HCT116 (cell line): ENCODE measurements around the gene ADK. TPM values are rescaled to one million over a fixed set of nuclear protein-coding genes. Genes with fewer than 3 reads are reported as not detected.

ENCODE experiments used
- ATAC-seq: fragments of 200-7000 bp; cut with Tn5 transposase; 2 replicates; pipeline ENCODE4 v1.9.1; 2020; ENCODE audit warnings: mild to moderate bottlenecking, moderate library complexity
- BruUV-seq: library from RNA; stranded (reverse); fragments of 400-500 nt; replicated peaks from 2 replicates; lab custom pipeline; 2021; lab: Mats Ljungman, UMichigan
- CTCF ChIA-PET: fragments of 300-600 bp; sonication (Branson Sonifier 250); formaldehyde crosslinking; loops from one replicate; lab custom pipeline; 2021; ENCODE audit warnings: antibody characterized with exemption; lab: Charles Lee
- POLR2A ChIA-PET: fragments of 300-600, 350-600 bp; sonication (Branson Sonifier 250); formaldehyde crosslinking; loops from one replicate; lab custom pipeline; 2021; ENCODE audit warnings: antibody characterized with exemption; lab: Charles Lee
- RAD21 ChIA-PET, 2 experiments: fragments of 300-600 bp; sonication (Branson Sonifier 250); formaldehyde crosslinking; loops; one replicate each; lab custom pipeline; 2023; ENCODE audit warnings: low total read pairs in 2 of 2; ENCODE audit not compliant: uncharacterized antibody in 2 of 2, unreplicated experiment in 2 of 2, low non-redundant PET in 1 of 2; lab: Charles Lee
- DNase-seq: peaks from one replicate; pipeline ENCODE4 v3.0.0-alpha.2; 2010; ENCODE audit warnings: low read depth, low spot score
- H2AFZ ChIP-seq: fragments of 200-600 bp; shearing (Covaris generic), sonication (generic); 2 replicates; pipeline ENCODE4 v1.6.1; 2017; ENCODE audit warnings: low read depth, mixed run types, mixed read lengths, antibody characterized with exemption, low read length; ENCODE audit not compliant: poor library complexity, severe bottlenecking
- H3K27ac ChIP-seq: 2 replicates; pipeline ENCODE4 v1.5.1; 2012; ENCODE audit warnings: low read depth, low read length
- H3K27me3 ChIP-seq: fragments of 200-600 bp; sonication (generic); 2 replicates; pipeline ENCODE4 v1.6.1; 2016; ENCODE audit warnings: mixed run types, low read length, mixed read lengths; ENCODE audit not compliant: insufficient read depth
- H3K36me3 ChIP-seq, 2 experiments: fragments of 200-500 bp in 1 of 2; fragments of 200-600 bp in 1 of 2; sonication (Bioruptor generic) in 1 of 2; sonication (generic) in 1 of 2; 2 replicates each; pipeline versions ENCODE4 v1.5.1 to v1.6.1; 2014 to 2016; ENCODE audit warnings: low read length in 2 of 2, inconsistent platforms in 1 of 2, mixed read lengths in 1 of 2, mixed run types in 1 of 2; ENCODE audit not compliant: insufficient read depth in 2 of 2, control insufficient read depth in 1 of 2
- H3K4me1 ChIP-seq, 2 experiments: fragments of 200-600 bp in 1 of 2; sonication (generic) in 1 of 2; 2 replicates each; pipeline versions ENCODE4 v1.5.1 to v1.6.1; 2012 to 2017; ENCODE audit warnings: low read length in 2 of 2, inconsistent platforms in 1 of 2, mild to moderate bottlenecking in 1 of 2, mixed read lengths in 1 of 2, mixed run types in 1 of 2, moderate library complexity in 1 of 2; ENCODE audit not compliant: insufficient read depth in 2 of 2, control insufficient read depth in 1 of 2
- H3K4me2 ChIP-seq: fragments of 200-600 bp; sonication (generic); 2 replicates; pipeline ENCODE4 v1.6.1; 2017; ENCODE audit warnings: mixed run types, low read length, mixed read lengths
- H3K4me3 ChIP-seq, 2 experiments: fragments of 200-600 bp in 1 of 2; sonication (generic) in 1 of 2; replicated peaks in 1 of 2; 2 replicates each; pipeline ENCODE4 v1.5.1; 2011 to 2016; ENCODE audit warnings: low read length in 2 of 2, control low read depth in 1 of 2, low read depth in 1 of 2, mild to moderate bottlenecking in 1 of 2, mixed read lengths in 1 of 2, mixed run types in 1 of 2
- H3K79me2 ChIP-seq: fragments of 200-600 bp; sonication (generic); 2 replicates; pipeline ENCODE4 v1.6.1; 2017; ENCODE audit warnings: mild to moderate bottlenecking, mixed run types, low read length, moderate library complexity, mixed read lengths; ENCODE audit not compliant: insufficient read depth
- H3K9ac ChIP-seq: fragments of 200-600 bp; sonication (generic); 2 replicates; pipeline ENCODE4 v1.6.1; 2016; ENCODE audit warnings: low read length, mixed read lengths
- H3K9me2 ChIP-seq: fragments of 200-600 bp; sonication (generic), shearing (Covaris generic); 2 replicates; pipeline ENCODE4 v1.6.1; 2017; ENCODE audit warnings: mixed run types, mild to moderate bottlenecking, moderate library complexity; ENCODE audit not compliant: insufficient read depth
- H3K9me3 ChIP-seq, 2 experiments: fragments of 200-500 bp in 1 of 2; fragments of 200-600 bp in 1 of 2; sonication (Bioruptor generic) in 1 of 2; sonication (generic) in 1 of 2; 2 replicates each; pipeline ENCODE4 v1.6.1; 2014 to 2017; ENCODE audit warnings: low read length in 2 of 2, mixed read lengths in 2 of 2, inconsistent platforms in 1 of 2, low read depth in 1 of 2, mild to moderate bottlenecking in 1 of 2, mixed run types in 1 of 2, moderate library complexity in 1 of 2; ENCODE audit not compliant: control insufficient read depth in 1 of 2, insufficient read depth in 1 of 2
- H4K20me1 ChIP-seq: fragments of 200-600 bp; sonication (generic), shearing (Covaris generic); 2 replicates; pipeline ENCODE4 v1.6.1; 2017; ENCODE audit warnings: mixed run types, mild to moderate bottlenecking, moderate library complexity; ENCODE audit not compliant: insufficient read depth
- CBX3 ChIP-seq: IDR thresholded peaks from 2 replicates; pipeline ENCODE4 v1.6.1; 2012; ENCODE audit warnings: low read depth
- CEBPB ChIP-seq: IDR thresholded peaks from 2 replicates; pipeline ENCODE4 v1.6.1; 2012; ENCODE audit warnings: low read depth
- EGR1 ChIP-seq: IDR thresholded peaks from 2 replicates; pipeline ENCODE4 v1.6.1; 2012; ENCODE audit warnings: low read depth
- ELF1 ChIP-seq: IDR thresholded peaks from 2 replicates; pipeline ENCODE4 v1.6.1; 2012; ENCODE audit warnings: low read depth, borderline replicate concordance
- EZH2phosphoT487 ChIP-seq: fragments of 200-600 bp; IDR thresholded peaks from 2 replicates; pipeline ENCODE4 v1.6.1; 2018; ENCODE audit warnings: antibody characterized with exemption, borderline replicate concordance
- JUND ChIP-seq: IDR thresholded peaks from 2 replicates; pipeline ENCODE4 v1.6.1; 2012
- POLR2A ChIP-seq: IDR thresholded peaks from 2 replicates; pipeline ENCODE4 v1.7.0; 2011; ENCODE audit warnings: borderline replicate concordance; ENCODE audit not compliant: insufficient read depth, insufficient read length; ENCODE audit errors: extremely low read depth
- POLR2AphosphoS5 ChIP-seq: IDR thresholded peaks from 2 replicates; pipeline ENCODE4 v1.6.1; 2011; ENCODE audit warnings: mild to moderate bottlenecking, low read depth, low read length, moderate library complexity
- RAD21 ChIP-seq: IDR thresholded peaks from 2 replicates; pipeline ENCODE4 v1.6.1; 2012; ENCODE audit warnings: low read depth, mild to moderate bottlenecking
- SIN3A ChIP-seq: IDR thresholded peaks from 2 replicates; pipeline ENCODE4 v1.6.1; 2012; ENCODE audit warnings: low read depth
- SP1 ChIP-seq: IDR thresholded peaks from 2 replicates; pipeline ENCODE4 v1.6.1; 2012; ENCODE audit warnings: low read depth
- SRF ChIP-seq: IDR thresholded peaks from 2 replicates; pipeline ENCODE4 v1.6.1; 2012; ENCODE audit warnings: low read depth
- YY1 ChIP-seq: IDR thresholded peaks from 2 replicates; pipeline ENCODE4 v1.6.1; 2011; ENCODE audit warnings: low read length, low read depth, moderate library complexity, mild to moderate bottlenecking; ENCODE audit not compliant: insufficient replicate concordance; ENCODE audit errors: extremely low read depth
- ZNF274 ChIP-seq: fragments of 200-500 bp; sonication (Bioruptor generic); IDR thresholded peaks from 2 replicates; pipeline ENCODE4 v1.6.1; 2014; ENCODE audit warnings: mild to moderate bottlenecking, low read depth, low read length, inconsistent platforms
- intact Hi-C: fragments of 100-400 bp; cut with micrococcal nuclease; formaldehyde crosslinking; loops from 2 replicates; pipeline ENCODE4 v1.10.0; 2022
- total RNA-seq: library from RNA; stranded (reverse); gene quantifications from one replicate; pipeline ENCODE4 v1.2.1, GENCODE V29; 2021; ENCODE audit not compliant: unreplicated experiment
- TF ChIP-seq, protein P1 (sequence below): IDR thresholded peaks from 2 replicates; pipeline ENCODE4 v1.6.1; 2012; ENCODE audit warnings: low read depth
- TF ChIP-seq, protein P2 (sequence below): IDR thresholded peaks from 2 replicates; pipeline ENCODE4 v1.6.1; 2012
- TF ChIP-seq, protein P3 (sequence below): IDR thresholded peaks from 2 replicates; pipeline ENCODE4 v1.6.1; 2012
- TF ChIP-seq, protein P4 (sequence below), 3 experiments: fragments of 200-600 bp in 1 of 3; sonication (generic) in 1 of 3; IDR thresholded peaks in 2 of 3; conservative IDR thresholded peaks in 1 of 3; 2 replicates each; pipeline ENCODE4 v1.5.1; 2012 to 2017; ENCODE audit warnings: low read depth in 2 of 3, low read length in 2 of 3, antibody characterized with exemption in 1 of 3, borderline replicate concordance in 1 of 3, control low read depth in 1 of 3, mild to moderate bottlenecking in 1 of 3, mixed read lengths in 1 of 3, mixed run types in 1 of 3, moderate library complexity in 1 of 3; ENCODE audit not compliant: insufficient read depth in 1 of 3
- TF ChIP-seq, protein P5 (sequence below): IDR thresholded peaks from 2 replicates; pipeline ENCODE4 v1.6.1; 2011; ENCODE audit warnings: mild to moderate bottlenecking, low read length, moderate library complexity; ENCODE audit not compliant: insufficient replicate concordance; ENCODE audit errors: extremely low read depth

Gene ADK
- total RNA-seq, 1 experiment from 2014 or later, result 55.0 TPM

DNA sequence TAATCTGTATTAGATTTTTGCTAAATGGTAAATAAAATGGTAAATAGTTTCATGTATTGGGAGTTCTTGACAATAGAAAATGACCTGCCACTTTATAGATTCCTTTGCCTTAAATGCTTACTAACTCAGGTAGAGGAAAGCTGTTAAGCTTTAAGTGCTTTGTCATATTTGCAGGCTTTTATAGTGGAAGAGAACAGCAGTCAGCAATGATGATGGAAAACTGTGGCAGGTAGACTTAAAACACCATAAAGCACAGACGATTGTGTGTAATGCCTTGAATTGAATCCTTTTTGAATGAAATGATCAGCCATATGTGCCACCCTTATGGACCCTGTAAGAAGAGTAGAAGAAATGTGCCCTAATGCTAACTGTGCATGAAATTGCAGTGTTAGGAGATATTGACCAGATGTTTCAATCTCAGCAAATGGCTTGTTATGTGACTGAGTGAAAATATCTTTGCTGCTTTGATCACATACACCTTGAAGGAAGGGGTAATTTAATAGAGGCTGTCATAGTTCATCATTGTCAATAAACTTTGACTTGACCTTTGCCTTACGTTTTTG, 230.4 kb downstream of the ADK start (continued):
- no peak for TF ChIP-seq SRF
- TF ChIP-seq YY1, result no peak
- no peak for TF ChIP-seq SIN3A
- TF ChIP-seq, protein P1, sequence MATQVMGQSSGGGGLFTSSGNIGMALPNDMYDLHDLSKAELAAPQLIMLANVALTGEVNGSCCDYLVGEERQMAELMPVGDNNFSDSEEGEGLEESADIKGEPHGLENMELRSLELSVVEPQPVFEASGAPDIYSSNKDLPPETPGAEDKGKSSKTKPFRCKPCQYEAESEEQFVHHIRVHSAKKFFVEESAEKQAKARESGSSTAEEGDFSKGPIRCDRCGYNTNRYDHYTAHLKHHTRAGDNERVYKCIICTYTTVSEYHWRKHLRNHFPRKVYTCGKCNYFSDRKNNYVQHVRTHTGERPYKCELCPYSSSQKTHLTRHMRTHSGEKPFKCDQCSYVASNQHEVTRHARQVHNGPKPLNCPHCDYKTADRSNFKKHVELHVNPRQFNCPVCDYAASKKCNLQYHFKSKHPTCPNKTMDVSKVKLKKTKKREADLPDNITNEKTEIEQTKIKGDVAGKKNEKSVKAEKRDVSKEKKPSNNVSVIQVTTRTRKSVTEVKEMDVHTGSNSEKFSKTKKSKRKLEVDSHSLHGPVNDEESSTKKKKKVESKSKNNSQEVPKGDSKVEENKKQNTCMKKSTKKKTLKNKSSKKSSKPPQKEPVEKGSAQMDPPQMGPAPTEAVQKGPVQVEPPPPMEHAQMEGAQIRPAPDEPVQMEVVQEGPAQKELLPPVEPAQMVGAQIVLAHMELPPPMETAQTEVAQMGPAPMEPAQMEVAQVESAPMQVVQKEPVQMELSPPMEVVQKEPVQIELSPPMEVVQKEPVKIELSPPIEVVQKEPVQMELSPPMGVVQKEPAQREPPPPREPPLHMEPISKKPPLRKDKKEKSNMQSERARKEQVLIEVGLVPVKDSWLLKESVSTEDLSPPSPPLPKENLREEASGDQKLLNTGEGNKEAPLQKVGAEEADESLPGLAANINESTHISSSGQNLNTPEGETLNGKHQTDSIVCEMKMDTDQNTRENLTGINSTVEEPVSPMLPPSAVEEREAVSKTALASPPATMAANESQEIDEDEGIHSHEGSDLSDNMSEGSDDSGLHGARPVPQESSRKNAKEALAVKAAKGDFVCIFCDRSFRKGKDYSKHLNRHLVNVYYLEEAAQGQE, result no peak
- no peak for TF ChIP-seq EGR1
- TF ChIP-seq, protein P2, sequence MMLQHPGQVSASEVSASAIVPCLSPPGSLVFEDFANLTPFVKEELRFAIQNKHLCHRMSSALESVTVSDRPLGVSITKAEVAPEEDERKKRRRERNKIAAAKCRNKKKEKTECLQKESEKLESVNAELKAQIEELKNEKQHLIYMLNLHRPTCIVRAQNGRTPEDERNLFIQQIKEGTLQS, result no peak
- no peak for TF ChIP-seq JUND
- TF ChIP-seq EZH2phosphoT487, result no peak
- TF ChIP-seq SP1, result no peak
- TF ChIP-seq POLR2A, result no peak

DNA sequence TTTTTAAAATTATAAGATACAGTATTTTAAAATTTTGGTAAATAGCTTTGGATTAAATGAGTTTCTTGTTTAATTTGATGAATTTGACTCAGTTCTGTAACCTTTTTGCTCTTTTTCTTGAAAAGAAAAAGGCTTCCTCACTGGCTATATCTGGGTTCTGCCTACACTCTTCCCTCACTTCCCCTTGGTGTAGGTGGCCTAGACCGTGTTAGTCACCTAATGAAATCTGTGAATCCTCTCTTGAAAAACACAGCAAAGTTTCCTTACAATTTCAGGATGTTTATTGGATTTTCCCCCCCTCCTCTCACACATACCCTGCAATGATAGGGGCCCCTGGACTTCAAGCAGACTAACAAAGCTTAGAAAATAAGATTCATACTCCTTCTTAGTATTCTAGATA, 231.6 kb downstream of the ADK start:
- no peaks in the 10 kb centered on the region for H4K20me1 ChIP-seq
- H3K36me3 ChIP-seq, result no peaks in the 10 kb centered on the region
- ChIA-PET POLR2A (no interaction called here), RAD21 (no interaction called here), CTCF (no interaction called here)
- ATAC-seq (no peak), DNase-seq (no peak)
- no peak overlapping the region for H3K4me3 ChIP-seq
- no peaks in the 10 kb centered on the region for H3K4me1 ChIP-seq
- 0 out of 2 replicates have a peak, but pooled peaks cover 4% of the 10 kb centered on the region for H3K79me2 ChIP-seq
- H3K4me2 ChIP-seq, result no peak overlapping the region
- no peak overlapping the region for H3K27ac ChIP-seq
- no TSS peak for BruUV-seq
- H3K9me2 ChIP-seq, result no peaks in the 10 kb centered on the region
- intact Hi-C loops, result no loop called here
- H3K27me3 ChIP-seq, result no peaks in the 10 kb centered on the region
- H3K9ac ChIP-seq, result no peak overlapping the region
- no peak overlapping the region for H2AFZ ChIP-seq
- H3K9me3 ChIP-seq, result no peaks in the 10 kb centered on the region
- TF ChIP-seq CEBPB (no peak), JUND (no peak), ZNF274 (no peak), CBX3 (no peak), EZH2phosphoT487 (no peak), EGR1 (no peak), POLR2AphosphoS5 (no peak), ELF1 (no peak), SIN3A (no peak), RAD21 (no peak)
- TF ChIP-seq, protein P3, sequence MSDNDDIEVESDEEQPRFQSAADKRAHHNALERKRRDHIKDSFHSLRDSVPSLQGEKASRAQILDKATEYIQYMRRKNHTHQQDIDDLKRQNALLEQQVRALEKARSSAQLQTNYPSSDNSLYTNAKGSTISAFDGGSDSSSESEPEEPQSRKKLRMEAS, result no peak
- TF ChIP-seq, protein P4, sequence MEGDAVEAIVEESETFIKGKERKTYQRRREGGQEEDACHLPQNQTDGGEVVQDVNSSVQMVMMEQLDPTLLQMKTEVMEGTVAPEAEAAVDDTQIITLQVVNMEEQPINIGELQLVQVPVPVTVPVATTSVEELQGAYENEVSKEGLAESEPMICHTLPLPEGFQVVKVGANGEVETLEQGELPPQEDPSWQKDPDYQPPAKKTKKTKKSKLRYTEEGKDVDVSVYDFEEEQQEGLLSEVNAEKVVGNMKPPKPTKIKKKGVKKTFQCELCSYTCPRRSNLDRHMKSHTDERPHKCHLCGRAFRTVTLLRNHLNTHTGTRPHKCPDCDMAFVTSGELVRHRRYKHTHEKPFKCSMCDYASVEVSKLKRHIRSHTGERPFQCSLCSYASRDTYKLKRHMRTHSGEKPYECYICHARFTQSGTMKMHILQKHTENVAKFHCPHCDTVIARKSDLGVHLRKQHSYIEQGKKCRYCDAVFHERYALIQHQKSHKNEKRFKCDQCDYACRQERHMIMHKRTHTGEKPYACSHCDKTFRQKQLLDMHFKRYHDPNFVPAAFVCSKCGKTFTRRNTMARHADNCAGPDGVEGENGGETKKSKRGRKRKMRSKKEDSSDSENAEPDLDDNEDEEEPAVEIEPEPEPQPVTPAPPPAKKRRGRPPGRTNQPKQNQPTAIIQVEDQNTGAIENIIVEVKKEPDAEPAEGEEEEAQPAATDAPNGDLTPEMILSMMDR (IDR thresholded peaks at IDR 0.05 in 2 of 3, conservative IDR thresholded peaks at IDR 0.05 in 1 of 3; ENCODE audit: borderline replicate concordance in 1 of 3, insufficient read depth in 1 of 3, low read depth in 2 of 3, low read length in 2 of 3), result no peak
- TF ChIP-seq, protein P5, sequence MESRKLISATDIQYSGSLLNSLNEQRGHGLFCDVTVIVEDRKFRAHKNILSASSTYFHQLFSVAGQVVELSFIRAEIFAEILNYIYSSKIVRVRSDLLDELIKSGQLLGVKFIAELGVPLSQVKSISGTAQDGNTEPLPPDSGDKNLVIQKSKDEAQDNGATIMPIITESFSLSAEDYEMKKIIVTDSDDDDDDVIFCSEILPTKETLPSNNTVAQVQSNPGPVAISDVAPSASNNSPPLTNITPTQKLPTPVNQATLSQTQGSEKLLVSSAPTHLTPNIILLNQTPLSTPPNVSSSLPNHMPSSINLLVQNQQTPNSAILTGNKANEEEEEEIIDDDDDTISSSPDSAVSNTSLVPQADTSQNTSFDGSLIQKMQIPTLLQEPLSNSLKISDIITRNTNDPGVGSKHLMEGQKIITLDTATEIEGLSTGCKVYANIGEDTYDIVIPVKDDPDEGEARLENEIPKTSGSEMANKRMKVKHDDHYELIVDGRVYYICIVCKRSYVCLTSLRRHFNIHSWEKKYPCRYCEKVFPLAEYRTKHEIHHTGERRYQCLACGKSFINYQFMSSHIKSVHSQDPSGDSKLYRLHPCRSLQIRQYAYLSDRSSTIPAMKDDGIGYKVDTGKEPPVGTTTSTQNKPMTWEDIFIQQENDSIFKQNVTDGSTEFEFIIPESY, result no peak
